HL-60 (cell line): ENCODE measurements around the gene EFS.

ENCODE experiments used
- POLR2AphosphoS5 ChIP-seq: IDR thresholded peaks from 2 replicates; pipeline ENCODE4 v1.6.1; 2012; ENCODE audit warnings: low read depth
- REST ChIP-seq: IDR thresholded peaks from 2 replicates; pipeline ENCODE4 v1.6.1; 2012; ENCODE audit warnings: low read depth; ENCODE audit not compliant: insufficient replicate concordance
- TF ChIP-seq, protein P1 (sequence below): IDR thresholded peaks from one replicate; pipeline ENCODE4 v1.5.1; 2011; ENCODE audit warnings: low read length, control low read depth, inconsistent platforms; ENCODE audit not compliant: insufficient read depth

GRCh38 chr14:23353433-23353780, 11.6 kb downstream of the EFS start:
- TF ChIP-seq, protein P1, sequence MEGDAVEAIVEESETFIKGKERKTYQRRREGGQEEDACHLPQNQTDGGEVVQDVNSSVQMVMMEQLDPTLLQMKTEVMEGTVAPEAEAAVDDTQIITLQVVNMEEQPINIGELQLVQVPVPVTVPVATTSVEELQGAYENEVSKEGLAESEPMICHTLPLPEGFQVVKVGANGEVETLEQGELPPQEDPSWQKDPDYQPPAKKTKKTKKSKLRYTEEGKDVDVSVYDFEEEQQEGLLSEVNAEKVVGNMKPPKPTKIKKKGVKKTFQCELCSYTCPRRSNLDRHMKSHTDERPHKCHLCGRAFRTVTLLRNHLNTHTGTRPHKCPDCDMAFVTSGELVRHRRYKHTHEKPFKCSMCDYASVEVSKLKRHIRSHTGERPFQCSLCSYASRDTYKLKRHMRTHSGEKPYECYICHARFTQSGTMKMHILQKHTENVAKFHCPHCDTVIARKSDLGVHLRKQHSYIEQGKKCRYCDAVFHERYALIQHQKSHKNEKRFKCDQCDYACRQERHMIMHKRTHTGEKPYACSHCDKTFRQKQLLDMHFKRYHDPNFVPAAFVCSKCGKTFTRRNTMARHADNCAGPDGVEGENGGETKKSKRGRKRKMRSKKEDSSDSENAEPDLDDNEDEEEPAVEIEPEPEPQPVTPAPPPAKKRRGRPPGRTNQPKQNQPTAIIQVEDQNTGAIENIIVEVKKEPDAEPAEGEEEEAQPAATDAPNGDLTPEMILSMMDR, result no peak
- TF ChIP-seq POLR2AphosphoS5 (no peak), REST (no peak)
